BJ (cell line): ENCODE measurements around the gene CRELD2. TPM values are rescaled to one million over a fixed set of nuclear protein-coding genes. Genes with fewer than 3 reads are reported as not detected.

ENCODE experiments used
- CTCF ChIA-PET: fragments of 350-600 bp; formaldehyde crosslinking; extraction: SDS; loops from one replicate; lab custom pipeline; 2021; ENCODE audit warnings: antibody characterized with exemption, inconsistent platforms; lab: Yijun Ruan, JAX
- POLR2A ChIA-PET: fragments of 300-600 bp; sonication (Branson Sonifier 250); formaldehyde crosslinking; extraction: SDS; loops from one replicate; lab custom pipeline; 2021; ENCODE audit warnings: antibody characterized with exemption; lab: Charles Lee
- DNase-seq: peaks from one replicate; pipeline ENCODE4 v3.0.0-alpha.2; 2011; ENCODE audit warnings: low read depth
- H3K27me3 ChIP-seq: 2 replicates; pipeline ENCODE4 v1.6.0; 2011; ENCODE audit warnings: low read length; ENCODE audit not compliant: control insufficient read depth, insufficient read depth
- H3K36me3 ChIP-seq: 2 replicates; pipeline ENCODE4 v1.5.1; 2011; ENCODE audit warnings: low read length; ENCODE audit not compliant: control insufficient read depth, insufficient read depth
- H3K4me3 ChIP-seq: 2 replicates; pipeline ENCODE4 v1.5.1; 2011; ENCODE audit warnings: low read depth, mild to moderate bottlenecking, control low read depth, low read length
- polyA plus RNA-seq: library from polyadenylated mRNA; depleted of rRNA; stranded (reverse); fragments of >200 nt; gene quantifications from 2 replicates; pipeline ENCODE4 v1.2.3, GENCODE V29; 2011
- TF ChIP-seq, protein P1 (sequence below): IDR thresholded peaks from 2 replicates; pipeline ENCODE4 v1.5.1; 2011; ENCODE audit warnings: low read depth, mild to moderate bottlenecking, control low read depth, inconsistent platforms, low read length, moderate library complexity; ENCODE audit not compliant: insufficient read depth

The CRELD2 gene
- polyA plus RNA-seq, 1 experiment: 54.1 TPM

DNA sequence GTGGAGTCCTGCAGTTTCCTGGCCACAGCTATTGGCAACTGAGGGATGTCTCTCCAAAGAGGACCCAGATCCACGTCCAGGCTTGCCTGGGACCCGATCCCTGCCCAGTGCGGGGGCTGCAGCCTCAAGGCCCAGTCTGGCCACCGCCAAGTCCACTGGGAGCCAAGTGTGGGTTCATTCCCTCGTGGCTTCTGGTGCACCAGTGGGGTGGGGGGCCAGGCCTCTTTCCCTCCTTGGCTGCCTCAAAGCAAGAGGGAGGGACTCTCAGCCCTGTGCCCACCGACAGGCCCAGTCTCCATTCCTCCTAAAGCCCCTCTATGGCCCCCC lies 28.8 kb downstream of the CRELD2 start:
- Histone ChIP-seq H3K27me3 (no peaks in the 10 kb centered on the region), H3K36me3 (no peaks in the 10 kb centered on the region), H3K4me3 (no peak overlapping the region)
- ChIA-PET CTCF (interaction anchor here (1.3 to 1.6 kb wide), 2 partner anchors 14 to 46 kb away, joined by 4 to 5 read pairs; no protein-coding TSS in a partner anchor), POLR2A (no interaction called here)
- TF ChIP-seq, protein P1, sequence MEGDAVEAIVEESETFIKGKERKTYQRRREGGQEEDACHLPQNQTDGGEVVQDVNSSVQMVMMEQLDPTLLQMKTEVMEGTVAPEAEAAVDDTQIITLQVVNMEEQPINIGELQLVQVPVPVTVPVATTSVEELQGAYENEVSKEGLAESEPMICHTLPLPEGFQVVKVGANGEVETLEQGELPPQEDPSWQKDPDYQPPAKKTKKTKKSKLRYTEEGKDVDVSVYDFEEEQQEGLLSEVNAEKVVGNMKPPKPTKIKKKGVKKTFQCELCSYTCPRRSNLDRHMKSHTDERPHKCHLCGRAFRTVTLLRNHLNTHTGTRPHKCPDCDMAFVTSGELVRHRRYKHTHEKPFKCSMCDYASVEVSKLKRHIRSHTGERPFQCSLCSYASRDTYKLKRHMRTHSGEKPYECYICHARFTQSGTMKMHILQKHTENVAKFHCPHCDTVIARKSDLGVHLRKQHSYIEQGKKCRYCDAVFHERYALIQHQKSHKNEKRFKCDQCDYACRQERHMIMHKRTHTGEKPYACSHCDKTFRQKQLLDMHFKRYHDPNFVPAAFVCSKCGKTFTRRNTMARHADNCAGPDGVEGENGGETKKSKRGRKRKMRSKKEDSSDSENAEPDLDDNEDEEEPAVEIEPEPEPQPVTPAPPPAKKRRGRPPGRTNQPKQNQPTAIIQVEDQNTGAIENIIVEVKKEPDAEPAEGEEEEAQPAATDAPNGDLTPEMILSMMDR: no peak
- no peak for DNase-seq

DNA sequence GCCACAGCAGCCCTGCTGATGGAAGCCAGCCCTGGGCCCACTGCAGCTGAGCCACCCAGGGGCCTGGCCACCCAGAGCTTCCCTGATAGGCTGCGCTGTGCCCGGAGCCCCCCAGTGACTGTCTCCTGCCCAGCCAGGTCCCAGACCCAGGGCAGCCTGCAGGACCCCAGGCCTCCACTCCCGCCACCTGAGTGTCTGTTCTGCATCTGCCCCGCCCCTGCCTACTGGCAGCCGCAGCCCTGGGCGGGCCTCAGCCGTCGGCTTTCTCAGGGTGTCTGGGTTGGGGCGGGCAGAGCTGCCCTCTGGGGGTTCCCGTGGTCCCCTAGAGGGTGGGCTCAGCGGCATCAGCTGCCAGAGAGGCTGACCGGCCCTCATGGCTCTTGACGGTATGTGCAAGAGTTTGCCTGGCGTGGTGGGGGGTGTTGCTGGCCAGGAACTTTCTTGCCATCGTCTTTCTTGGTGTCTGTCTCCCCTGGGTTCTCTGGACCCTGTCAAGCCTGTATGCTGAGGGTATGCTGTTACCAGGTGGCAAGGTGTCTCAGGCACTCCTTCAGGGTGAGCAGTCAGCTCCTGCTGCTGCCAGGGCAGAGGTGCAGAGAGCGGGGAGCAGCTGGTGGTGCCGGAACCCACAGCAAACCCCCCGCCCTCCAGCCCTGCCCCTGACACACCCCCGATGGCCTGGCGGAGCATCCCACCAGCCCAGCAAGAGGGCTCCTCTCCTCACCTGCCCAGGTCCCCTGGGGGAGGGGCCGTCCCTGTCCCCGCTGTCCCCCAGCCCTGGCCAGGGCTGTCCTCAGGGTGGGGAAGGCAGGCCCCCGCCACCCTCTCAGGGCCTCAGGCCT lies 29.9 kb downstream of the CRELD2 start:
- no peaks in the 10 kb centered on the region for H3K27me3 ChIP-seq
- TF ChIP-seq, protein P1: no peak
- POLR2A ChIA-PET: no interaction called here
- CTCF ChIA-PET: no interaction called here
- H3K4me3 ChIP-seq: no peak overlapping the region
- H3K36me3 ChIP-seq: no peaks in the 10 kb centered on the region
- DNase-seq: no peak

DNA sequence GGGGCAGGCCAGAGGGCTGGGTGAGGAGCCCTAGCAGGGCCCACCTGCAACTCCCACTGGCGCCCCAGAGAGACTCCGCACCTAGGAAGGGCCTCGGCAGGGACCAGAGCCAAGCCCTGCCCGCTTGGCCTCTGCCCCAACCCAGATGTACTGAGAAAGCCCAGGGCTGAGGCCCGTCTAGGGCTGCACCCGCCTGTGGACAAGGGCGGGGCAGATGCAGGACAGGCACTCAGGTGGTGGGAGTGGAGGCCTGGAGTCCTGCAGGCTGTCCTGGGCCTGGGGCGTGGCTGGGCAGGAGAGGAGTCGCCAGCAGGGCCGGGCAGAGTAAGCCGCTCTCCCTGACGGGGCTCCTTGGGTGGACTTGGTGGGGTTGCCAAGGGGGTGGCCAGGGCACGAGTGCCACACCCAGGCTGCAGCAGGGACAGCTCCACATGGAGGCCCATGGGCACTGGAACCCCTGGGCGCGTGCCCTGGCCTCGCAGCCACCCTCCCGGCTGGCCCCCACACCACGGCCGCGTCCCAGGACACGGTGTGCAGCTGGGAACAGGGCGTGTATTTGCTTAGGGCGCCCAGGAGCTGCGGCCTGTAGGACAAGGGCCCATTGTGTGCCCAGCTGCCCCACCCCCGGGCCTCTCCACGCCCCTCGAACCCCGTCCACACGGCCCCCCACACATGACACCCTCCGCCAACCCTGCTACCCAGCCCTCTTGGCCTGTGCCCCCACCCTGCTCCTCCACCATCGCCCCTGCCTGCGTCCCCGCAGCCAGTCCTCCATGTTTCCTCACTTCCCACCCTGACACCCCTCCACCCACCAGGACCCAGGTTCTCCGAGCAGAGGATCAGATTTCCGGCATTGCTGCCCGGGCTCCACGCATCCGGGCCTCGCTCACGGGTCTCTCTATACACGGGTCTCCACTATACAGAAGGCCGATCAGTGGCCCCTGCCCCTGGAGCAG lies 30.8 kb downstream of the CRELD2 start:
- POLR2A ChIA-PET: no interaction called here
- H3K36me3 ChIP-seq: no peaks in the 10 kb centered on the region
- H3K27me3 ChIP-seq: no peaks in the 10 kb centered on the region
- TF ChIP-seq, protein P1: no peak
- CTCF ChIA-PET: no interaction called here
- no peak overlapping the region for H3K4me3 ChIP-seq
- no peak for DNase-seq

DNA sequence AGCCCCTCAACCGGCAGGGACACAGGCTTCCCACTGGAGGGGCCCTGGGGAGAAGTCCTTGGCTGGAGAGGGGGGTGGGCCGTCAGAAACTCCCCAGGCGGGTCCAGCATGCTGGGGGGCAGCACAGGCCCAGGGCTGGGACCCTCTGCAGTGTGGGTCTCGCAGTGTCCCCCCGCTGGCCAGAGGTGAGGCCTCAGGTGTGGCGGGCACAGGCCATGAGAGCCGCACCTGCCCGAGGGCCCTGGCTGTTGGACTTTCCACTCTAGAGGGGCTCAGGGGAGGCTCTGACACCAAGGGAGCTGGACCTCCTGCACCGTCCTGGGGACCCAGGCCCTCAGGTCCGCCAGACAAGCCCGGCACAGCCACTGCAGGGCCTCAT lies 31.5 kb downstream of the CRELD2 start:
- ChIA-PET CTCF (no interaction called here), POLR2A (no interaction called here)
- no peak for DNase-seq
- no peaks in the 10 kb centered on the region for H3K27me3 ChIP-seq
- TF ChIP-seq, protein P1: no peak
- H3K4me3 ChIP-seq: no peak overlapping the region
- no peaks in the 10 kb centered on the region for H3K36me3 ChIP-seq

DNA sequence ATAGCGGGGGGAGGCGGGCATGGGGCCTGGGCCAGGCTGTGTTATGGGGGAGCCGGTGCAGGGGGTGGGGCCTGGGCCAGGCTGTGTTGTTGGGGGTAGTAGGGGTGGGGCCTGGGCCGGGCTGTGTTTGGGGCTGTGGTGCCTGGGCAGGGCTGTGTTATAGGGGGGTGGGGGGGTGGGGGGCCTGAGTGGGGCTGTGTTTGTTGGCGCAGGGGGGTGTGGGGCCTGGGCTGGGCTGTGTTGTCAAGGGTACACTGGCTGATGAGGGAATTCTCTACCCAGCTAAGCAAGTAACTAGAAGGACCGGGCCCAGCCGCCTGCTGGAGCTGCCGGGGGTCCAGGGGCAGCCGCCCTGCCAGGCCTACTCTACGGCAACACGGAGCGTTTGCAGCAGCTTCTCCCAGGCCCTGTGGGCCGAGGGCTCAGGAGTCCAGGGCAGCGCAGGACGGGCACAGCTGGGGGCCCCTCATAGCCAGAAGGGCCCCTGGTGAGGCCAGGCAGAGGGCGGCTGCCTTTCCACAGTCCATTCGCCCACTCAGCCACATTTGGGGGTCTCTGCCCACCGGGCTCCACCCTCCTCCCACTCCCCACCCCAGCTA lies 32.1 kb downstream of the CRELD2 start:
- TF ChIP-seq, protein P1: no peak
- no peaks in the 10 kb centered on the region for H3K36me3 ChIP-seq
- no peak overlapping the region for H3K4me3 ChIP-seq
- ChIA-PET CTCF (no interaction called here), POLR2A (no interaction called here)
- no peak for DNase-seq
- H3K27me3 ChIP-seq: no peaks in the 10 kb centered on the region
